PC-9 (cell line): ENCODE results near the gene PUS10. TPM values are rescaled to one million over a fixed set of nuclear protein-coding genes. Genes with fewer than 3 reads are reported as not detected.
"Not testable (repeated sequence)": the region's sequence is repeated elsewhere in the genome, so short reads cannot be mapped to it uniquely, and the experiment has no call there.

Experiments used
- BruUV-seq: library from RNA; stranded (reverse); fragments of 400-500 nt; replicated peaks from 2 replicates; lab custom pipeline; 2021; lab: Mats Ljungman, UMichigan
- CTCF ChIA-PET: fragments of 300-600 bp; sonication (Branson Sonifier 250); formaldehyde crosslinking; loops from one replicate; lab custom pipeline; 2022; ENCODE audit warnings: antibody characterized with exemption; lab: Charles Lee
- POLR2A ChIA-PET: fragments of 300-600 bp; sonication (Branson Sonifier 250); formaldehyde crosslinking; loops from one replicate; lab custom pipeline; 2022; ENCODE audit warnings: antibody characterized with exemption; ENCODE audit not compliant: unreplicated experiment; lab: Charles Lee
- DNase-seq, 2 experiments: peaks; one replicate each; pipeline versions ENCODE4 v3.0.0 to v3.0.0-alpha.2; 2015 to 2022; ENCODE audit warnings: mixed read lengths in 1 of 2
- H2AFZ ChIP-seq: fragments of 200-600 bp; sonication (generic); 2 replicates; pipeline ENCODE4 v1.8.1; 2017; ENCODE audit warnings: antibody characterized with exemption
- H3F3A ChIP-seq: fragments of 200-600 bp; sonication (generic); 2 replicates; pipeline ENCODE4 v1.8.1; 2017; ENCODE audit warnings: antibody characterized with exemption, mild to moderate bottlenecking, low read depth; ENCODE audit not compliant: insufficient read depth
- H3K27ac ChIP-seq: fragments of 200-600 bp; sonication (generic); 2 replicates; pipeline ENCODE4 v1.6.1; 2016; ENCODE audit warnings: mixed run types
- H3K27me3 ChIP-seq: fragments of 200-600 bp; sonication (generic); 2 replicates; pipeline ENCODE4 v1.6.1; 2016; ENCODE audit warnings: low read depth, mixed run types; ENCODE audit not compliant: insufficient read depth
- H3K36me3 ChIP-seq: fragments of 200-600 bp; sonication (generic); 2 replicates; pipeline ENCODE4 v1.6.1; 2016; ENCODE audit warnings: low read depth, mixed run types
- H3K4me1 ChIP-seq: fragments of 200-600 bp; sonication (generic); replicated peaks from 2 replicates; pipeline ENCODE4 v1.6.1; 2016; ENCODE audit warnings: mixed run types; ENCODE audit not compliant: insufficient read depth
- H3K4me2 ChIP-seq: fragments of 200-600 bp; sonication (generic); 2 replicates; pipeline ENCODE4 v1.6.1; 2017; ENCODE audit warnings: mixed run types
- H3K4me3 ChIP-seq: fragments of 200-600 bp; sonication (generic); 2 replicates; pipeline ENCODE4 v1.6.1; 2016; ENCODE audit warnings: mixed run types
- H3K79me2 ChIP-seq: fragments of 200-600 bp; sonication (generic); 2 replicates; pipeline ENCODE4 v1.6.1; 2017; ENCODE audit warnings: low read depth, mixed run types
- H3K9me2 ChIP-seq: fragments of 200-600 bp; sonication (generic); 2 replicates; pipeline ENCODE4 v1.8.1; 2017; ENCODE audit warnings: mild to moderate bottlenecking; ENCODE audit not compliant: insufficient read depth
- H3K9me3 ChIP-seq: fragments of 200-600 bp; sonication (generic); 2 replicates; pipeline ENCODE4 v1.8.1; 2016; ENCODE audit warnings: low read depth; ENCODE audit not compliant: insufficient read depth
- H4K20me1 ChIP-seq: fragments of 200-600 bp; sonication (generic); 2 replicates; pipeline ENCODE4 v1.8.1; 2017; ENCODE audit not compliant: insufficient read depth
- CTCF ChIP-seq: fragments of 200-600 bp; sonication (generic); conservative IDR thresholded peaks from 2 replicates; pipeline ENCODE4 v1.6.1; 2017; ENCODE audit warnings: mixed run types, antibody characterized with exemption, mild to moderate bottlenecking, moderate library complexity
- EZH2 ChIP-seq: fragments of 200-600 bp; sonication (generic); IDR thresholded peaks from 2 replicates; pipeline ENCODE4 v1.8.0; 2017; ENCODE audit warnings: antibody characterized with exemption, low read depth
- intact Hi-C: fragments of 100-400 bp; cut with micrococcal nuclease; formaldehyde crosslinking; loops from one replicate; pipeline ENCODE4 v1.10.0; 2022; ENCODE audit not compliant: unreplicated experiment
- total RNA-seq: library from RNA; stranded (reverse); gene quantifications from 2 replicates; pipeline ENCODE4 v1.2.3, GENCODE V29; 2021

PUS10 gene
- total RNA-seq, 1 experiment from 2014 or later = 5.1 TPM

- no peaks in the 10 kb centered on the region for H3K79me2 ChIP-seq
- BruUV-seq = no TSS peak
- no peak overlapping the region for H3K4me2 ChIP-seq
- no peak for DNase-seq
- no peaks in the 10 kb centered on the region for H3K4me1 ChIP-seq
- H3K9me3 ChIP-seq = peaks cover 12% of the 10 kb centered on the region; the same call in 1 of the 2 replicates
- peaks cover 31% of the 10 kb centered on the region for H3K36me3 ChIP-seq
- H3F3A ChIP-seq = no peaks in the 10 kb centered on the region; the same call in 1 of the 2 replicates
- H3K4me3 ChIP-seq = no peak overlapping the region
- ChIA-PET CTCF (no interaction called here), POLR2A (no interaction called here)
- intact Hi-C loops = no loop called here
- TF ChIP-seq EZH2 = no peak
- no peak for TF ChIP-seq CTCF
- no peak overlapping the region for H3K27ac ChIP-seq
- H3K27me3 ChIP-seq = no peaks in the 10 kb centered on the region
- H2AFZ ChIP-seq = no peak overlapping the region
- H4K20me1 ChIP-seq = peaks cover 10% of the 10 kb centered on the region
- no peaks in the 10 kb centered on the region for H3K9me2 ChIP-seq
Observed at GRCh38 chr2:61042807-61043206, 24.8 kb upstream of the PUS10 start.

- H3K4me3 ChIP-seq, H3F3A ChIP-seq, H2AFZ ChIP-seq, POLR2A ChIA-PET, H3K79me2 ChIP-seq, H3K4me1 ChIP-seq, DNase-seq, H3K4me2 ChIP-seq, H3K27me3 ChIP-seq, intact Hi-C loops, H3K9me2 ChIP-seq, BruUV-seq, H4K20me1 ChIP-seq, CTCF ChIA-PET, H3K27ac ChIP-seq: not testable (repeated sequence)
- H3K9me3 ChIP-seq = peaks cover 55% of the 10 kb centered on the region
- H3K36me3 ChIP-seq = peaks cover 42% of the 10 kb centered on the region
Observed at GRCh38 chr2:61036643-61037042, 18.6 kb upstream of the PUS10 start.

- CTCF ChIA-PET, POLR2A ChIA-PET: not testable (repeated sequence)
Observed at GRCh38 chr2:61034592-61034991, 16.5 kb upstream of the PUS10 start.

GRCh38 chr2:61029533-61029932, 11.5 kb upstream of the PUS10 start:
- intact Hi-C loops = no loop called here

More at GRCh38 chr2:61034592-61034991, 16.5 kb upstream of the PUS10 start:
- H3K9me2 ChIP-seq, H3K4me1 ChIP-seq, H3K4me3 ChIP-seq, DNase-seq, H4K20me1 ChIP-seq, H3K79me2 ChIP-seq, H3K4me2 ChIP-seq, H3F3A ChIP-seq, H3K27me3 ChIP-seq, BruUV-seq, intact Hi-C loops, H2AFZ ChIP-seq, H3K27ac ChIP-seq: not testable (repeated sequence)
- peaks cover 55% of the 10 kb centered on the region for H3K9me3 ChIP-seq
- peaks cover 53% of the 10 kb centered on the region for H3K36me3 ChIP-seq

More at GRCh38 chr2:61029533-61029932, 11.5 kb upstream of the PUS10 start:
- peaks cover 57% of the 10 kb centered on the region for H3K36me3 ChIP-seq
- peaks cover 5% of the 10 kb centered on the region; the same call in 1 of the 2 replicates for H3F3A ChIP-seq
- CTCF ChIA-PET = no interaction called here
- no peak overlapping the region for H3K4me2 ChIP-seq
- H3K4me3 ChIP-seq = no peak overlapping the region
- no peak overlapping the region for H3K27ac ChIP-seq
- TF ChIP-seq CTCF (no peak), EZH2 (no peak)
- H3K79me2 ChIP-seq = peaks cover 53% of the 10 kb centered on the region
- no peaks in the 10 kb centered on the region for H3K9me2 ChIP-seq
- no TSS peak for BruUV-seq
- POLR2A ChIA-PET = no interaction called here
- H2AFZ ChIP-seq = no peak overlapping the region
- H3K9me3 ChIP-seq = peaks cover 12% of the 10 kb centered on the region; the same call in 1 of the 2 replicates
- H3K4me1 ChIP-seq = no peaks in the 10 kb centered on the region
- peaks cover 17% of the 10 kb centered on the region for H4K20me1 ChIP-seq
- DNase-seq = no peak
- H3K27me3 ChIP-seq = no peaks in the 10 kb centered on the region
